ENCODE measurements around the gene DOP1A.

DNA sequence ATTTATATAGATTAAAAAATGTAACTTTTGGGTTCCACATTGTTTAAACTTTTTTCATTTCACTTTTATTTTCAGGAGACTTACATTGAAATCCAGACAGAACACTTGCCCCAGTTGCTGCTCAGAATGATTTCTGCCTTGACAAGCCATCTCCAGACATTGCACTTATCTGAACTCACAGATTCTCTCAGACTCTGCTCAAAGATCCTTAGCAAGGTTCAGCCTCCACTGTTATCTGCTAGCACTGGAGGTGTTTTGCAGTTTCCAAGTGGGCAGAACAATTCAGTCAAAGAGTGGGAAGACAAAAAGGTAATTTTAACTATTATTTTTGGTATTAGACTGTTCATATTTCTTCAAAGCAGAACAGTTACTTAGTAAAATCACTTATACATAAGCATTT is 58.0 kb downstream of the DOP1A start:
- TF ChIP-seq, protein P1, sequence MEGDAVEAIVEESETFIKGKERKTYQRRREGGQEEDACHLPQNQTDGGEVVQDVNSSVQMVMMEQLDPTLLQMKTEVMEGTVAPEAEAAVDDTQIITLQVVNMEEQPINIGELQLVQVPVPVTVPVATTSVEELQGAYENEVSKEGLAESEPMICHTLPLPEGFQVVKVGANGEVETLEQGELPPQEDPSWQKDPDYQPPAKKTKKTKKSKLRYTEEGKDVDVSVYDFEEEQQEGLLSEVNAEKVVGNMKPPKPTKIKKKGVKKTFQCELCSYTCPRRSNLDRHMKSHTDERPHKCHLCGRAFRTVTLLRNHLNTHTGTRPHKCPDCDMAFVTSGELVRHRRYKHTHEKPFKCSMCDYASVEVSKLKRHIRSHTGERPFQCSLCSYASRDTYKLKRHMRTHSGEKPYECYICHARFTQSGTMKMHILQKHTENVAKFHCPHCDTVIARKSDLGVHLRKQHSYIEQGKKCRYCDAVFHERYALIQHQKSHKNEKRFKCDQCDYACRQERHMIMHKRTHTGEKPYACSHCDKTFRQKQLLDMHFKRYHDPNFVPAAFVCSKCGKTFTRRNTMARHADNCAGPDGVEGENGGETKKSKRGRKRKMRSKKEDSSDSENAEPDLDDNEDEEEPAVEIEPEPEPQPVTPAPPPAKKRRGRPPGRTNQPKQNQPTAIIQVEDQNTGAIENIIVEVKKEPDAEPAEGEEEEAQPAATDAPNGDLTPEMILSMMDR (IDR thresholded peaks at IDR 0.05; ENCODE audit: insufficient read depth, low read length, poor library complexity, severe bottlenecking) = no peak
- TF ChIP-seq EZH2phosphoT487 (conservative IDR thresholded peaks at IDR 0.05; ENCODE audit: low read length) = no peak
